AG04449 (cell line): ENCODE data around the gene CACNA2D4.

ENCODE experiments used
- CTCF ChIA-PET: fragments of 350-600 bp; formaldehyde crosslinking; extraction: SDS; loops from one replicate; lab custom pipeline; 2021; ENCODE audit warnings: antibody characterized with exemption; lab: Yijun Ruan, JAX
- POLR2A ChIA-PET: fragments of 400-600, 350-600 bp; formaldehyde crosslinking; extraction: SDS; loops from one replicate; lab custom pipeline; 2020; ENCODE audit warnings: antibody characterized with exemption, inconsistent platforms; lab: Yijun Ruan, JAX
- DNase-seq: peaks from one replicate; pipeline ENCODE4 v3.0.0-alpha.2; 2010; ENCODE audit warnings: low read depth, low spot score
- H3K4me3 ChIP-seq: 2 replicates; pipeline ENCODE4 v1.5.1; 2011; ENCODE audit warnings: low read depth, mild to moderate bottlenecking, control low read depth, low read length
- TF ChIP-seq, protein P1 (sequence below): IDR thresholded peaks from one replicate; pipeline ENCODE4 v1.5.1; 2011; ENCODE audit warnings: mild to moderate bottlenecking, moderate library complexity, low read length, control low read depth, inconsistent platforms; ENCODE audit not compliant: insufficient read depth; ENCODE audit errors: missing control alignments

Gene CACNA2D4

DNA sequence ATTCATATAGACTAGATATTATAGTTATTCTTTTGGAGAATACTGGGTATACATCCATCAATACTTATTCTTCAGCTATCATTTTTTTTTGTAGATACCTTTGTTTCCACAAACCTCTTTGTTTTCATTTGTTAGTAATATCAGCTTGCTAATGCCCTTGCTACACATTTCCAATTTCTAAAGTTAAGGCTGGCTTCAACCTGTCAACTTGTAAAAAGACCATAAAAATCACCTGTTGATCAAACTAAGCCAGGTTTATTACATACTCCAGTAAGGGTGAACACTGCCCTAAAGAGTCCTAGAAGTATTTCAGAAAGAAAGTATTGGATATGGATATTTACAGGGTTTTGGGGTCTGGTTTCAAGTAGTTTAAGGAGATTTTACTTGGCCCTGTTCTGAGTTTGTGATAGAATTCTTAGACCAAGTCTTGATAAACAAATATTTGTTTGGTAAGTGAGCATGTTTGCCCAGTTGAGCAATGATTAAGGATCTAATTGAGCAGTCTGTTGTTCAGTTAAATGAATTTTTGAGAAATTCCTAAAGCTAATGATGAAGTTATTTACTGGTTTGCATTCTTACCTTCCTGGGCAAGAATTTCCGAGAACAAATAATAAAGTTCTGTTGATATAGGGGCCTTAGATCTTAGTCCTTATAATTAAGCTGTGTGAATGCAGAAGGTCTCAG lies 150.9 kb downstream of the CACNA2D4 start:
- TF ChIP-seq, protein P1, sequence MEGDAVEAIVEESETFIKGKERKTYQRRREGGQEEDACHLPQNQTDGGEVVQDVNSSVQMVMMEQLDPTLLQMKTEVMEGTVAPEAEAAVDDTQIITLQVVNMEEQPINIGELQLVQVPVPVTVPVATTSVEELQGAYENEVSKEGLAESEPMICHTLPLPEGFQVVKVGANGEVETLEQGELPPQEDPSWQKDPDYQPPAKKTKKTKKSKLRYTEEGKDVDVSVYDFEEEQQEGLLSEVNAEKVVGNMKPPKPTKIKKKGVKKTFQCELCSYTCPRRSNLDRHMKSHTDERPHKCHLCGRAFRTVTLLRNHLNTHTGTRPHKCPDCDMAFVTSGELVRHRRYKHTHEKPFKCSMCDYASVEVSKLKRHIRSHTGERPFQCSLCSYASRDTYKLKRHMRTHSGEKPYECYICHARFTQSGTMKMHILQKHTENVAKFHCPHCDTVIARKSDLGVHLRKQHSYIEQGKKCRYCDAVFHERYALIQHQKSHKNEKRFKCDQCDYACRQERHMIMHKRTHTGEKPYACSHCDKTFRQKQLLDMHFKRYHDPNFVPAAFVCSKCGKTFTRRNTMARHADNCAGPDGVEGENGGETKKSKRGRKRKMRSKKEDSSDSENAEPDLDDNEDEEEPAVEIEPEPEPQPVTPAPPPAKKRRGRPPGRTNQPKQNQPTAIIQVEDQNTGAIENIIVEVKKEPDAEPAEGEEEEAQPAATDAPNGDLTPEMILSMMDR = no peak
- POLR2A ChIA-PET = no interaction called here
- no peak for DNase-seq
- CTCF ChIA-PET = interaction anchor here (0.6 to 1.6 kb wide), 4 partner anchors 21 to 173 kb away, joined by 3 to 5 read pairs (median 4); no protein-coding TSS in a partner anchor
- no peak overlapping the region for H3K4me3 ChIP-seq

DNA sequence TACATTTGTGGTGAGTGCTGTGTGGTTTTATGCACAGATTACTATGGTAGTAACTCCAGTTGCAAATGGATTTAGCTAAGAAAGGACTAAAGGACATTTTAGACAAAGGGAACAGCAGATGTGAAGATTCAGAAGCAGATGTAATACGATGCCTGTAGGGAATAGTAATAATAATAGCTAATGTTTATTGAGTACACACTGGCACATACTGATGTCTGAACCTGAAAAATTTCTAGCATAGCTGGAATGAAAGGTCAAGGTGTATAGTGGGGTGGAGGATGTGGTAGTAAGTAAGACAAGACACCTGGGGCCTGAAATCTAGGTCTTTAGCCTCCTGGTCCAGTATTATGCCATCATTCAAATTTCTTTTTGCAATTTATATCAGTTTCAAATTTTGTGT lies 152.3 kb downstream of the CACNA2D4 start:
- TF ChIP-seq, protein P1 = no peak
- ChIA-PET CTCF (interaction anchor here (1.3 to 1.6 kb wide), 2 partner anchors 19 to 174 kb away, joined by 3 to 4 read pairs; no protein-coding TSS in a partner anchor), POLR2A (no interaction called here)
- H3K4me3 ChIP-seq = no peak overlapping the region
- DNase-seq = no peak

DNA sequence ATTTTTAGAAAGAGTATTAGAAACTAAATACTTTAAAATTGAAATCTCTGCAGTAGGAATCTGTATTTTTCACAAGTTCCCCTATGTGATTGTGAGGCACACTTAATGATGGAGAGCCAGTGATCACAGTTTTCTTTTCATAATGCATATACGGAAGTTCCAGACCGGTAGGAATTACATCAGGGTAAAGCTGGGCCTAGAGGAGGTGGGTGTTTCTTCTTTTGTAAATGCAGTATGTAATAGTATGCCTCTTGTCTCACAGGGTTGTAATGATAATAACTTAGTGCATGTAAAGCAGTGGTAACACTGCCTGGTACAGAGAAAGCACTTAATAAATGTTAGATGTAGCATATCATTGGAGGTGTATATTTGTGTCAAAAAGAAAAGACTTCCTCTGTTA lies 155.3 kb downstream of the CACNA2D4 start:
- ChIA-PET POLR2A (no interaction called here), CTCF (interaction anchor here (1.2 kb wide), 1 partner anchor 128 kb away, joined by 3 read pairs; no protein-coding TSS in a partner anchor)
- H3K4me3 ChIP-seq = no peak overlapping the region
- TF ChIP-seq, protein P1 = no peak
- no peak for DNase-seq

DNA sequence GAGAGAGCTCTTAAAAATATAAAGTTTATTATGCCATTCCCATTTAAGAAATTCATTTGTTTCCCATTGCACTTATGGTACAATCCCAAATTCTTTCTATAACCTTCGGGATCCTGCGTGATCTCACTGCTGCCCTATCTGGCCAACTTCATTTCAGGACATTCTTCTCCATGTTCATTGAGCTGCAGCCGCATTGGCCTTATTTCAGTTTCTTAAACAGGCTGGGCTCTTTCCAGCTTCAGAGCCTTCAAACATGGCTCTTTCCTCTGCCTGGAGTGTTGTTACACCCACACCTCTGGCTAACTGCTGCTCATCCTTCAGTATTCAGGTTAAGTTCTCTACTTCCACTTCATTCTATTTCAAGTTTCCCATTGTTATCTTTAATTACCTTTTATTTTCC lies 156.6 kb downstream of the CACNA2D4 start:
- TF ChIP-seq, protein P1 = no peak
- ChIA-PET POLR2A (no interaction called here), CTCF (interaction anchor here (1.5 to 1.9 kb wide), 2 partner anchors 14 to 29 kb away, joined by 4 to 6 read pairs; no protein-coding TSS in a partner anchor)
- DNase-seq = no peak
- H3K4me3 ChIP-seq = no peak overlapping the region

DNA sequence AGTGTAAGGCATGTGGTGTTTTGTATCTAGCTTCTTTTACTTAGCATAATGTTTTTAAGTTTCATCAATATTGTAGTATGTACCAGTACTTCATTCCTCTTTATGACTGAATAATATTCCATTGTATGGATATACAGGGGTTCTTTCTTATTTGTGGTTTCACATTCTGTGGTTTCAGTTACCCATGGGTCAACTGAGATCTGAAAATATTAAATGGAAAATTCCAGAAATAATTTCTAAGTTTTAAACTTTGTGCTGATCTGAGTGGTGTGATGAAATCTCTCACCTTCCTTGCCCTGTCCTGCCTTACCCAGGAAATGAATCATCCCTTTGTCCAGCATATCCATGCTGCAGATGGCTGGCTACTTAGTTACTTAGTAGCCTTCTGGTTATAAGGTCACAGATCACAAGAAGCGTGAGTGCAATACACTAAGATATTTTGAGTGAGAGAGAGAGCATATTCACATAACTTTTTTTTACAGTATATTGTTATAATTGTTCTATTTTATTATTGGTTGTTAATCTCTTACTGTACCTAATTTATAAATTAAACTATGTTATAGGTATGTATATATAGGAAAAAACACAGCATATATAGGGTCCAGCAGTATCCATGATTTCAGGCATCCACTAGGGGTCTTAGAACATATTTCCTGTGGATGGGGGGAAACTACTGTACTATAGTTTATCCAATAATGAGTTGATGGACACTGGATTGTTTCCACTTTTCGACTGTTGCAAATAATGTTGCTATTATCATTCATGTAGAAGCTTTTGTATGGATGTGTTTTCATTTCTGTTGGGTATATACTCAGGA lies 157.7 kb downstream of the CACNA2D4 start:
- POLR2A ChIA-PET = no interaction called here
- TF ChIP-seq, protein P1 = no peak
- H3K4me3 ChIP-seq = no peak overlapping the region
- CTCF ChIA-PET = interaction anchor here (1.5 to 1.9 kb wide), 2 partner anchors 15 to 30 kb away, joined by 4 to 6 read pairs; no protein-coding TSS in a partner anchor
- no peak for DNase-seq

DNA sequence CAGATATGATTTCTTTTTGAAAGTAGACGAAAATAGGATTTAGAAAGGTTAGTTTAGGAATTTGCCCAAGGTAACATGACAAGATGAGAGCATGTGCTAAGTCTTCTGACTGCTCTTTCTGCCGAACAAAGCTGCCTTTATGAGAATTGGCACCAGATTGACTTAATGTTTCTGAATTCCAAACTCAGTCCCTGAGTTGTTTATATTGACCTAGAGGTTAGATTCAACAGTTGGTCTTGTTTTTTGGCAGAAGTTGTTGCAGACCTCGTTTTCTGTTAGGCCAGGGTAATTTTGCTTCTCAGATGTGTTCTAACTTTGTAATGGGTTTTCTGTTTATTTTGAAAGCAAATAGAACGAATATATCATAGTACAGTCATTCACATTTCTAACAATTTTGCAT lies 159.6 kb downstream of the CACNA2D4 start:
- no peak for DNase-seq
- ChIA-PET CTCF (interaction anchor here (1.1 to 1.2 kb wide), 2 partner anchors 32 to 181 kb away, joined by 3 read pairs; no protein-coding TSS in a partner anchor), POLR2A (no interaction called here)
- no peak overlapping the region for H3K4me3 ChIP-seq
- TF ChIP-seq, protein P1 = no peak
